HepG2 (cell line): ENCODE data around the gene GAPDH. TPM values are rescaled to one million over a fixed set of nuclear protein-coding genes. Genes with fewer than 3 reads are reported as not detected.

Source experiments
- BCL3 ChIP-seq: sonication (generic); formaldehyde crosslinking; IDR thresholded peaks from 2 replicates; pipeline ENCODE4 v1.5.1; 2020; ENCODE audit warnings: mild to moderate bottlenecking, missing genetic modification reagents, moderate library complexity
- GATA4 ChIP-seq: sonication (generic); IDR thresholded peaks from 2 replicates; pipeline ENCODE4 v1.6.1; 2016; ENCODE audit warnings: antibody characterized with exemption, low read depth, borderline replicate concordance
- HOXD1 ChIP-seq: sonication (generic); formaldehyde crosslinking; IDR thresholded peaks from 2 replicates; pipeline ENCODE4 v1.5.0; 2020; ENCODE audit warnings: missing genetic modification reagents
- JUND ChIP-seq: sonication (generic); formaldehyde crosslinking; IDR thresholded peaks from 2 replicates; pipeline ENCODE4 v1.8.0; 2022; ENCODE audit warnings: mild to moderate bottlenecking, missing genetic modification reagents
- MEIS1 ChIP-seq: sonication (generic); formaldehyde crosslinking; IDR thresholded peaks from 2 replicates; pipeline ENCODE4 v1.9.0; 2021; ENCODE audit warnings: mild to moderate bottlenecking, missing genetic modification reagents, moderate library complexity, borderline replicate concordance
- MEIS2 ChIP-seq: sonication (generic); formaldehyde crosslinking; IDR thresholded peaks from 2 replicates; pipeline ENCODE4 v1.9.0; 2021; ENCODE audit warnings: mild to moderate bottlenecking, missing genetic modification reagents
- NFYB ChIP-seq: sonication (generic); formaldehyde crosslinking; IDR thresholded peaks from 2 replicates; pipeline ENCODE4 v1.4.0; 2020; ENCODE audit warnings: missing genetic modification reagents
- NR2F2 ChIP-seq: IDR thresholded peaks from 2 replicates; pipeline ENCODE4 v1.6.1; 2012; ENCODE audit warnings: low read depth, inconsistent platforms, borderline replicate concordance
- PBX2 ChIP-seq: IDR thresholded peaks from 2 replicates; pipeline ENCODE4 v1.6.1; 2016; ENCODE audit warnings: control low read depth
- RAD51 ChIP-seq: fragments of 450-650 bp; IDR thresholded peaks from 2 replicates; pipeline ENCODE4 v1.6.1; 2016; ENCODE audit warnings: borderline replicate concordance
- RBAK ChIP-seq: sonication (generic); formaldehyde crosslinking; IDR thresholded peaks from 2 replicates; pipeline ENCODE4 v1.5.1; 2020; ENCODE audit warnings: mild to moderate bottlenecking, missing genetic modification reagents
- SETDB1 ChIP-seq: sonication (generic); formaldehyde crosslinking; IDR thresholded peaks from 2 replicates; pipeline ENCODE4 v1.5.1; 2020; ENCODE audit warnings: missing genetic modification reagents, mild to moderate bottlenecking, borderline replicate concordance
- STAG1 ChIP-seq: sonication (generic); formaldehyde crosslinking; IDR thresholded peaks from 2 replicates; pipeline ENCODE4 v1.4.0; 2020; ENCODE audit warnings: missing genetic modification reagents
- U2AF2 ChIP-seq: fragments of 200-400 bp; formaldehyde crosslinking; IDR thresholded peaks from 2 replicates; pipeline ENCODE4 v1.6.1; 2017; ENCODE audit warnings: low read depth, mild to moderate bottlenecking, low read length
- YEATS4 ChIP-seq: sonication (generic); formaldehyde crosslinking; IDR thresholded peaks from 2 replicates; pipeline ENCODE4 v1.4.0; 2020; ENCODE audit warnings: missing genetic modification reagents, borderline replicate concordance
- ZC3H13 ChIP-seq: sonication (generic); formaldehyde crosslinking; IDR thresholded peaks from 2 replicates; pipeline ENCODE4 v1.8.1; 2023; ENCODE audit warnings: mild to moderate bottlenecking, missing genetic modification reagents, moderate library complexity
- ZC3H4 ChIP-seq: sonication (generic); formaldehyde crosslinking; IDR thresholded peaks from 2 replicates; pipeline ENCODE4 v1.4.0; 2020; ENCODE audit warnings: missing genetic modification reagents, borderline replicate concordance
- ZFX ChIP-seq: sonication (generic); formaldehyde crosslinking; IDR thresholded peaks from 2 replicates; pipeline ENCODE4 v1.4.0; 2020; ENCODE audit warnings: mild to moderate bottlenecking, low read depth, missing genetic modification reagents, moderate library complexity
- ZNF225 ChIP-seq: sonication (generic); formaldehyde crosslinking; IDR thresholded peaks from 2 replicates; pipeline ENCODE4 v1.4.0; 2020; ENCODE audit warnings: mild to moderate bottlenecking, missing genetic modification reagents
- ZNF574 ChIP-seq: sonication (generic); formaldehyde crosslinking; IDR thresholded peaks from 2 replicates; pipeline ENCODE4 v1.4.0; 2020; ENCODE audit warnings: missing genetic modification reagents
- ZNF577 ChIP-seq: sonication (generic); formaldehyde crosslinking; IDR thresholded peaks from 2 replicates; pipeline ENCODE4 v1.4.0; 2020; ENCODE audit warnings: mild to moderate bottlenecking, low read depth, missing genetic modification reagents, borderline replicate concordance
- ZNF790 ChIP-seq: sonication (generic); formaldehyde crosslinking; IDR thresholded peaks from 2 replicates; pipeline ENCODE4 v1.8.0; 2022; ENCODE audit warnings: missing genetic modification reagents, mild to moderate bottlenecking, borderline replicate concordance
- ZNF891 ChIP-seq: sonication (generic); formaldehyde crosslinking; IDR thresholded peaks from 2 replicates; pipeline ENCODE4 v1.5.0; 2020; ENCODE audit warnings: mild to moderate bottlenecking, missing genetic modification reagents
- polyA plus RNA-seq, 8 experiments: library from polyadenylated mRNA; depleted of rRNA in 3 of 8; stranded (reverse) in 7 of 8; unstranded in 1 of 8; fragments of >200 nt; fragmentation: Illumina TruSeq in 4 of 8; extraction: Trizol in 4 of 8; gene quantifications; 2 replicates each; pipeline versions ENCODE4 v1.2.1 to v1.2.3, GENCODE V29; 2011 to 2016; ENCODE audit warnings: low read depth in 4 of 8, missing spikeins in 1 of 8, mixed read lengths in 1 of 8; ENCODE audit not compliant: insufficient read depth in 1 of 8
- total RNA-seq, 5 experiments: library from RNA; depleted of rRNA; stranded (reverse); fragments of >200 nt; fragmentation: Illumina TruSeq; extraction: Trizol; gene quantifications; 2 replicates each; pipeline ENCODE4 v1.2.3, GENCODE V29; 2016; ENCODE audit warnings: low read depth in 1 of 5

GAPDH gene
- total and polyA plus RNA-seq, 2 of the 13 experiments (the other 11 are each of a cell fraction or from before 2014, with no cell fraction given), result 3,038 to 12,722 TPM

- TF ChIP-seq SETDB1 (CRISPR knock-in tag) (no peak), GATA4 (no peak), ZC3H4 (no peak), ZNF891 (CRISPR knock-in tag) (no peak), RAD51 (no peak), U2AF2 (no peak), NR2F2 (0 out of 2 replicates have a peak, but pooled peaks have one; percentile 5), MEIS2 (CRISPR knock-in tag) (0 out of 2 replicates have a peak, but pooled peaks have one; percentile 31), BCL3 (CRISPR knock-in tag) (peak; percentile 57; the same call in 1 of the 2 replicates), ZC3H13 (CRISPR knock-in tag) (peak; percentile 92), NFYB (CRISPR knock-in tag) (peak; percentile 86), STAG1 (CRISPR knock-in tag) (no peak), RBAK (CRISPR knock-in tag) (0 out of 2 replicates have a peak, but pooled peaks have one; percentile 43), YEATS4 (CRISPR knock-in tag) (peak; percentile 82), ZNF577 (CRISPR knock-in tag) (no peak), ZNF225 (CRISPR knock-in tag) (no peak; the same call in 1 of the 2 replicates), JUND (CRISPR knock-in tag) (0 out of 2 replicates have a peak, but pooled peaks have one; percentile 54), ZFX (CRISPR knock-in tag) (peak; percentile 44), MEIS1 (no peak), ZNF574 (CRISPR knock-in tag) (peak; percentile 9; the same call in 1 of the 2 replicates), ZNF790 (CRISPR knock-in tag) (no peak; the same call in 1 of the 2 replicates), HOXD1 (CRISPR knock-in tag) (peak; percentile 17; the same call in 1 of the 2 replicates), PBX2 (CRISPR knock-in tag) (0 out of 2 replicates have a peak, but pooled peaks have one; percentile 2)
These were observed 40.6 kb upstream of the GAPDH start, which contains the start of gene NCAPD2 (continued) for GRCh38 chr12:6493497-6494257.
